Cardiac septum (tissue), 1 donor: ENCODE data around the gene WWC2. TPM values are rescaled to one million over a fixed set of nuclear protein-coding genes. Genes with fewer than 3 reads are reported as not detected.

Experiments used
- DNase-seq: peaks from one replicate; pipeline ENCODE4 v3.0.0-alpha.2; 2020; ENCODE audit warnings: low spot score
- intact Hi-C: fragments of 100-400 bp; cut with DNase I; formaldehyde crosslinking; loops from one replicate; pipeline ENCODE4 v1.14.0; 2022
- total RNA-seq: library from RNA; stranded (reverse); fragmentation: NEBNext Ultra II Directional; extraction: Animal tissue kit (Norgen Biotek cat#: 25700); gene quantifications from one replicate; pipeline ENCODE4 v1.2.1, GENCODE V29; 2021
- donor health status: DM: no; HTN: no; CAD: no.

Gene WWC2
- total RNA-seq, 1 donor from 2014 or later = 38.3 TPM

- no peak for DNase-seq
- intact Hi-C loops = loop anchor here (10.0 kb wide), 1 partner anchor 138 kb away; no protein-coding TSS in a partner anchor
Observed at GRCh38 chr4:183266371-183266770, 167.3 kb downstream of the WWC2 start.

- intact Hi-C loops = loop anchor here (10.0 kb wide), 1 partner anchor 136 kb away; no protein-coding TSS in a partner anchor
- DNase-seq = no peak
Observed at GRCh38 chr4:183268556-183268955, 169.5 kb downstream of the WWC2 start.

- no peak for DNase-seq
Observed at GRCh38 chr4:183272384-183272783, 173.3 kb downstream of the WWC2 start.

GRCh38 chr4:183276106-183276505, 177.0 kb downstream of the WWC2 start:
- DNase-seq = no peak
- intact Hi-C loops = no loop called here

More at GRCh38 chr4:183272384-183272783, 173.3 kb downstream of the WWC2 start:
- intact Hi-C loops = no loop called here

GRCh38 chr4:183284258-183284785, 185.3 kb downstream of the WWC2 start:
- intact Hi-C loops = no loop called here
- DNase-seq = no peak

GRCh38 chr4:183284965-183285364, 185.9 kb downstream of the WWC2 start:
- DNase-seq = no peak
- intact Hi-C loops = no loop called here

GRCh38 chr4:183285886-183286285, 186.8 kb downstream of the WWC2 start:
- DNase-seq = no peak
- intact Hi-C loops = no loop called here

- no peak for DNase-seq
- intact Hi-C loops = no loop called here
Observed at GRCh38 chr4:183286590-183287308, 187.7 kb downstream of the WWC2 start.

GRCh38 chr4:183287309-183287659, 188.2 kb downstream of the WWC2 start:
- no peak for DNase-seq
- intact Hi-C loops = no loop called here

- DNase-seq = no peak
- intact Hi-C loops = no loop called here
Observed at GRCh38 chr4:183287677-183288076, 188.6 kb downstream of the WWC2 start.

- intact Hi-C loops = no loop called here
- DNase-seq = no peak
Observed at GRCh38 chr4:183288955-183289354, 189.9 kb downstream of the WWC2 start.

GRCh38 chr4:183289688-183290087, 190.6 kb downstream of the WWC2 start:
- intact Hi-C loops = no loop called here
- no peak for DNase-seq

- intact Hi-C loops = no loop called here
Observed at GRCh38 chr4:183291070-183291469, 192.0 kb downstream of the WWC2 start.

GRCh38 chr4:183295711-183296110, 196.7 kb downstream of the WWC2 start:
- DNase-seq = no peak
- intact Hi-C loops = no loop called here

More at GRCh38 chr4:183291070-183291469, 192.0 kb downstream of the WWC2 start:
- no peak for DNase-seq

GRCh38 chr4:183297675-183298074, 198.6 kb downstream of the WWC2 start:
- intact Hi-C loops = no loop called here
- DNase-seq = no peak

GRCh38 chr4:183299464-183299863, 200.4 kb downstream of the WWC2 start:
- DNase-seq = no peak
- intact Hi-C loops = no loop called here

GRCh38 chr4:183300070-183300469, 201.0 kb downstream of the WWC2 start:
- intact Hi-C loops = no loop called here
- DNase-seq = no peak

- intact Hi-C loops = no loop called here
- no peak for DNase-seq
Observed at GRCh38 chr4:183300655-183301054, 201.6 kb downstream of the WWC2 start.

GRCh38 chr4:183303301-183303700, 204.2 kb downstream of the WWC2 start:
- DNase-seq = no peak
- intact Hi-C loops = no loop called here

GRCh38 chr4:183304067-183304466, 205.0 kb downstream of the WWC2 start:
- no peak for DNase-seq
- intact Hi-C loops = no loop called here

- intact Hi-C loops = no loop called here
- no peak for DNase-seq
Observed at GRCh38 chr4:183304538-183304937, 205.5 kb downstream of the WWC2 start.
